ENCODE data around the gene OTUD1.

Gene OTUD1

GRCh38 chr10:23439961-23440889 lies 1.4 kb downstream of the OTUD1 start:
- H3K27ac ChIP-seq (ENCODE audit: poor library complexity, severe bottlenecking), result peak overlapping the region; percentile 72
- H3K4me1 ChIP-seq (ENCODE audit: insufficient read depth, poor library complexity, severe bottlenecking), result peaks cover 18% of the 10 kb centered on the region
- peaks cover 29% of the 10 kb centered on the region for H3K36me3 ChIP-seq (ENCODE audit: low read depth)
- DNase-seq (ENCODE audit: low spot score), result no peak
- peak overlapping the region; percentile 86 for H3K4me3 ChIP-seq (ENCODE audit: severe bottlenecking)
- H3K9me3 ChIP-seq (ENCODE audit: severe bottlenecking), result no peaks in the 10 kb centered on the region
- H3K27me3 ChIP-seq (ENCODE audit: insufficient read depth, poor library complexity, severe bottlenecking), result no peaks in the 10 kb centered on the region
- TF ChIP-seq CTCF (IDR thresholded peaks at IDR 0.05; ENCODE audit: poor library complexity, severe bottlenecking), result no peak
- peak; percentile 42 for ATAC-seq (ENCODE audit: low read depth)

GRCh38 chr10:23441251-23441650 lies 2.4 kb downstream of the OTUD1 start:
- Histone ChIP-seq H3K27ac (ENCODE audit: poor library complexity, severe bottlenecking) (peak overlapping the region; percentile 72), H3K4me1 (ENCODE audit: insufficient read depth, poor library complexity, severe bottlenecking) (peaks cover 18% of the 10 kb centered on the region), H3K4me3 (ENCODE audit: severe bottlenecking) (peak overlapping the region; percentile 86), H3K36me3 (ENCODE audit: low read depth) (peaks cover 35% of the 10 kb centered on the region), H3K27me3 (ENCODE audit: insufficient read depth, poor library complexity, severe bottlenecking) (no peaks in the 10 kb centered on the region), H3K9me3 (ENCODE audit: severe bottlenecking) (no peaks in the 10 kb centered on the region)
- no peak for DNase-seq (ENCODE audit: low spot score)
- no peak for ATAC-seq (ENCODE audit: low read depth)
- no peak for TF ChIP-seq CTCF (IDR thresholded peaks at IDR 0.05; ENCODE audit: poor library complexity, severe bottlenecking)

GRCh38 chr10:23442936-23443335 lies 4.1 kb downstream of the OTUD1 start:
- DNase-seq (ENCODE audit: low spot score) (no peak), ATAC-seq (ENCODE audit: low read depth) (no peak)
- Histone ChIP-seq H3K27me3 (ENCODE audit: insufficient read depth, poor library complexity, severe bottlenecking) (no peaks in the 10 kb centered on the region), H3K27ac (ENCODE audit: poor library complexity, severe bottlenecking) (no peak overlapping the region), H3K9me3 (ENCODE audit: severe bottlenecking) (no peaks in the 10 kb centered on the region), H3K4me1 (ENCODE audit: insufficient read depth, poor library complexity, severe bottlenecking) (peaks cover 18% of the 10 kb centered on the region), H3K36me3 (ENCODE audit: low read depth) (peaks cover 35% of the 10 kb centered on the region), H3K4me3 (ENCODE audit: severe bottlenecking) (peak overlapping the region; percentile 86)
- no peak for TF ChIP-seq CTCF (IDR thresholded peaks at IDR 0.05; ENCODE audit: poor library complexity, severe bottlenecking)

- Histone ChIP-seq H3K9me3 (ENCODE audit: severe bottlenecking) (no peaks in the 10 kb centered on the region), H3K36me3 (ENCODE audit: low read depth) (peaks cover 35% of the 10 kb centered on the region), H3K27ac (ENCODE audit: poor library complexity, severe bottlenecking) (no peak overlapping the region), H3K27me3 (ENCODE audit: insufficient read depth, poor library complexity, severe bottlenecking) (no peaks in the 10 kb centered on the region), H3K4me3 (ENCODE audit: severe bottlenecking) (no peak overlapping the region), H3K4me1 (ENCODE audit: insufficient read depth, poor library complexity, severe bottlenecking) (peaks cover 18% of the 10 kb centered on the region)
- no peak for ATAC-seq (ENCODE audit: low read depth)
- no peak for DNase-seq (ENCODE audit: low spot score)
- no peak for TF ChIP-seq CTCF (IDR thresholded peaks at IDR 0.05; ENCODE audit: poor library complexity, severe bottlenecking)
Observed at GRCh38 chr10:23445591-23445990, 6.7 kb downstream of the OTUD1 start.

DNA sequence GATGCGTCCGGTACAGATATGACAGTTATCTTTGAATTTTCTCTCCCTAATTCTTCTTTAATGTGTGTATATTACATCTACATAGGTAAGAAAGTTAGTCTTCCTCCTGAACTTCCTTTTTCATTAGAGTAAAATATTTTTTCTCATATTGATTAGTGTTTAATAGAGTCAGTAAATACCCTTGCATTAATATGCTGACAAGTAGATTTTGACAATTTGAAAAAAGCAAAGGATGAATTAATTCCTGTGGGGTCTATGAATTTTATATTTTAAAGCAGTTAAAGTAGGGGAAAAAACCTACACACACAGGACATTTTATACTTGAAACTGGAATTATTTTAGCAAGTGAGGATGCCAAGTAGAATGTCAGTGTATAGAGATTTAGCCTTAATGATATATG lies 9.4 kb downstream of the OTUD1 start:
- no peak overlapping the region for H3K4me3 ChIP-seq (ENCODE audit: severe bottlenecking)
- ATAC-seq (ENCODE audit: low read depth) (no peak), DNase-seq (ENCODE audit: low spot score) (no peak)
- no peaks in the 10 kb centered on the region for H3K9me3 ChIP-seq (ENCODE audit: severe bottlenecking)
- H3K27ac ChIP-seq (ENCODE audit: poor library complexity, severe bottlenecking), result no peak overlapping the region
- TF ChIP-seq CTCF (IDR thresholded peaks at IDR 0.05; ENCODE audit: poor library complexity, severe bottlenecking), result no peak
- no peaks in the 10 kb centered on the region for H3K27me3 ChIP-seq (ENCODE audit: insufficient read depth, poor library complexity, severe bottlenecking)
- H3K4me1 ChIP-seq (ENCODE audit: insufficient read depth, poor library complexity, severe bottlenecking), result no peaks in the 10 kb centered on the region
- peaks cover 18% of the 10 kb centered on the region for H3K36me3 ChIP-seq (ENCODE audit: low read depth)
